OCI-LY7 (cell line): ENCODE measurements around the gene TIFAB. TPM values are rescaled to one million over a fixed set of nuclear protein-coding genes. Genes with fewer than 3 reads are reported as not detected.

Experiments used
- BruUV-seq: library from RNA; stranded (reverse); fragments of 400-500 nt; replicated peaks from 2 replicates; lab custom pipeline; 2021; lab: Mats Ljungman, UMichigan
- CTCF ChIA-PET: fragments of 300-600 bp; sonication (Branson Sonifier 250); formaldehyde crosslinking; loops from one replicate; lab custom pipeline; 2022; ENCODE audit warnings: antibody characterized with exemption; ENCODE audit not compliant: unreplicated experiment; lab: Charles Lee
- POLR2A ChIA-PET: fragments of 300-600 bp; sonication (Branson Sonifier 250); formaldehyde crosslinking; loops from one replicate; lab custom pipeline; 2022; ENCODE audit warnings: antibody characterized with exemption; lab: Charles Lee
- DNase-seq: peaks from one replicate; pipeline ENCODE4 v3.0.0-alpha.2; 2015; ENCODE audit warnings: low spot score
- H2AFZ ChIP-seq: fragments of 200-600 bp; sonication (generic), shearing (Covaris generic); 2 replicates; pipeline ENCODE4 v1.6.1; 2014; ENCODE audit warnings: mild to moderate bottlenecking, antibody characterized with exemption, low read length, moderate library complexity
- H3K27ac ChIP-seq: fragments of 200-600 bp; sonication (generic); 2 replicates; pipeline ENCODE4 v1.5.1; 2014; ENCODE audit warnings: mixed run types, low read depth, mild to moderate bottlenecking, moderate library complexity, low read length, inconsistent platforms; ENCODE audit not compliant: poor library complexity, severe bottlenecking
- H3K36me3 ChIP-seq: fragments of 200-600 bp; sonication (generic); 2 replicates; pipeline ENCODE4 v1.6.1; 2014; ENCODE audit warnings: mild to moderate bottlenecking, antibody characterized with exemption, low read length, moderate library complexity, mixed read lengths; ENCODE audit not compliant: insufficient read depth
- H3K4me1 ChIP-seq: fragments of 200-600 bp; sonication (generic); 2 replicates; pipeline ENCODE4 v1.5.1; 2014; ENCODE audit warnings: mild to moderate bottlenecking, low read length; ENCODE audit not compliant: insufficient read depth, poor library complexity, severe bottlenecking
- H3K4me2 ChIP-seq: fragments of 200-600 bp; sonication (generic); 2 replicates; pipeline ENCODE4 v1.6.1; 2014; ENCODE audit warnings: mild to moderate bottlenecking, low read length
- H3K4me3 ChIP-seq: fragments of 200-600 bp; sonication (generic); 2 replicates; pipeline ENCODE4 v1.5.1; 2014; ENCODE audit warnings: mild to moderate bottlenecking, low read depth, low read length; ENCODE audit not compliant: poor library complexity, severe bottlenecking
- H3K79me2 ChIP-seq: fragments of 200-600 bp; sonication (generic); 2 replicates; pipeline ENCODE4 v1.6.1; 2016; ENCODE audit warnings: low read depth, mild to moderate bottlenecking, low read length, moderate library complexity, mixed read lengths; ENCODE audit not compliant: insufficient read depth
- H3K9me2 ChIP-seq: fragments of 200-600 bp; sonication (generic); 2 replicates; pipeline ENCODE4 v1.6.1; 2016; ENCODE audit warnings: mild to moderate bottlenecking, low read length, mixed read lengths; ENCODE audit not compliant: insufficient read depth
- H3K9me3 ChIP-seq: fragments of 200-600 bp; sonication (generic); 2 replicates; pipeline ENCODE4 v1.6.1; 2014; ENCODE audit warnings: mild to moderate bottlenecking, mixed run types, low read length, mixed read lengths
- H4K20me1 ChIP-seq: fragments of 200-600 bp; sonication (generic); 2 replicates; pipeline ENCODE4 v1.6.1; 2014; ENCODE audit warnings: mild to moderate bottlenecking, antibody characterized with exemption, low read length, moderate library complexity, mixed read lengths; ENCODE audit not compliant: insufficient read depth
- CTCF ChIP-seq: fragments of 200-600 bp; sonication (generic); conservative IDR thresholded peaks from 2 replicates; pipeline ENCODE4 v1.5.1; 2014; ENCODE audit warnings: mild to moderate bottlenecking, antibody characterized with exemption, low read length, moderate library complexity, mixed read lengths
- EZH2phosphoT487 ChIP-seq: fragments of 200-600 bp; sonication (generic); IDR thresholded peaks from 2 replicates; pipeline ENCODE4 v1.6.1; 2018; ENCODE audit warnings: low read depth, borderline replicate concordance, mild to moderate bottlenecking, mixed run types, antibody characterized with exemption, low read length, moderate library complexity, mixed read lengths
- intact Hi-C: fragments of 100-400 bp; cut with micrococcal nuclease; formaldehyde crosslinking; loops from one replicate; pipeline ENCODE4 v1.10.0; 2022; ENCODE audit not compliant: unreplicated experiment
- total RNA-seq, 2 experiments: library from RNA; depleted of rRNA in 1 of 2; stranded (reverse); fragments of >200 nt in 1 of 2; shearing (Covaris generic) in 1 of 2; gene quantifications; 2 replicates each; pipeline ENCODE4 v1.2.3, GENCODE V29; 2014 to 2022

Gene TIFAB
- total RNA-seq, 2 experiments from 2014 or later = not detected

- intact Hi-C loops = no loop called here
- no peaks in the 10 kb centered on the region for H3K9me2 ChIP-seq
- no peaks in the 10 kb centered on the region for H4K20me1 ChIP-seq
- H2AFZ ChIP-seq = no peak overlapping the region
- H3K4me2 ChIP-seq = no peak overlapping the region
- no peaks in the 10 kb centered on the region for H3K9me3 ChIP-seq
- no peak for DNase-seq
- TF ChIP-seq EZH2phosphoT487 = no peak
- no peak for TF ChIP-seq CTCF
- H3K4me1 ChIP-seq = no peaks in the 10 kb centered on the region
- BruUV-seq = no TSS peak
- H3K27ac ChIP-seq = no peak overlapping the region
- ChIA-PET POLR2A (no interaction called here), CTCF (no interaction called here)
- H3K36me3 ChIP-seq = no peaks in the 10 kb centered on the region
- no peaks in the 10 kb centered on the region for H3K79me2 ChIP-seq
- no peak overlapping the region for H3K4me3 ChIP-seq
Measured at GRCh38 chr5:135489466-135490244, 37.5 kb upstream of the TIFAB start.

- intact Hi-C loops = no loop called here
- BruUV-seq = no TSS peak
- CTCF ChIA-PET = no interaction called here
- Histone ChIP-seq H3K9me2 (no peaks in the 10 kb centered on the region), H4K20me1 (no peaks in the 10 kb centered on the region), H3K4me1 (no peaks in the 10 kb centered on the region), H3K4me3 (no peak overlapping the region), H3K36me3 (no peaks in the 10 kb centered on the region), H3K27ac (no peak overlapping the region), H3K9me3 (no peaks in the 10 kb centered on the region), H3K4me2 (no peak overlapping the region), H2AFZ (no peak overlapping the region), H3K79me2 (no peaks in the 10 kb centered on the region)
- TF ChIP-seq EZH2phosphoT487 = no peak
- no peak for TF ChIP-seq CTCF
- POLR2A ChIA-PET = no interaction called here
- DNase-seq = no peak
Measured at GRCh38 chr5:135488727-135489465, 36.7 kb upstream of the TIFAB start.
